ENCODE measurements around the gene CAMTA1.

The CAMTA1 gene

DNA sequence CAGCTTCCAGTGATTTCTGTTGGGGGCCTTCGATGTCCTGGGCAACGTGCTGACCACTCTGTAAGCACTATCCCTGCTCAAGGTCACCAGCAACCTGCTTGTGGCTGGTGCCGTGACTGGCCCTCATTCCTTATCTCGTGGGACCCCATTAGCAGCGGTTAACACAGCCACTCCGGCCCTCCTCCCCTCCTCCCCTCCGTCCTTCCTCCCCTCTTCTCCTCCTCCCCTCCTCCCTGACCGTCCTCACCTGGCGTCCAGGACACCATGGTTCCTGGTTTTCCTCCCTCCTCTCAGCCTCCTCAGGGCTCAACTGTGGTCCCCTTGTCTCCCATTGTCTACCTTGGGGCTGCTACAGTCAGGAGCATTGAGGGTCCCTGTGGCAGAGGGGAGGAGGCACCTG is 157.7 kb downstream of the CAMTA1 start:
- Histone ChIP-seq H3K9ac (ENCODE audit: low read length in 5 of 5) (no peak overlapping the region), H3K36me3 (ENCODE audit: control insufficient read depth in 5 of 5, insufficient read depth in 5 of 5, low read length in 5 of 5) (no peaks in the 10 kb centered on the region), H3K27me3 (ENCODE audit: control insufficient read depth in 5 of 5, insufficient read depth in 4 of 5, low read length in 5 of 5) (peaks cover 0 to 26% (median 13%) of the 10 kb centered on the region in 5 donors), H3K9me3 (ENCODE audit: control insufficient read depth in 5 of 5, low read length in 5 of 5) (no peaks in the 10 kb centered on the region), H3K4me3 (ENCODE audit: low read depth in 1 of 5, low read length in 5 of 5) (no peak overlapping the region), H3K4me1 (ENCODE audit: control insufficient read depth in 5 of 5, insufficient read depth in 5 of 5, low read length in 5 of 5) (peaks cover 0 to 3% (median 0%) of the 10 kb centered on the region in 5 donors), H3K27ac (ENCODE audit: low read depth, low read length) (no peak overlapping the region)

- Histone ChIP-seq H3K4me3 (ENCODE audit: low read depth in 1 of 5, low read length in 5 of 5) (no peak overlapping the region), H3K27me3 (ENCODE audit: control insufficient read depth in 5 of 5, insufficient read depth in 4 of 5, low read length in 5 of 5) (peaks cover 0 to 21% (median 11%) of the 10 kb centered on the region in 5 donors), H3K27ac (ENCODE audit: low read depth, low read length) (no peak overlapping the region), H3K9ac (ENCODE audit: low read length in 5 of 5) (no peak overlapping the region), H3K36me3 (ENCODE audit: control insufficient read depth in 5 of 5, insufficient read depth in 5 of 5, low read length in 5 of 5) (no peaks in the 10 kb centered on the region), H3K9me3 (ENCODE audit: control insufficient read depth in 5 of 5, low read length in 5 of 5) (no peaks in the 10 kb centered on the region), H3K4me1 (ENCODE audit: control insufficient read depth in 5 of 5, insufficient read depth in 5 of 5, low read length in 5 of 5) (no peaks in the 10 kb centered on the region)
These were observed 159.2 kb downstream of the CAMTA1 start for GRCh38 chr1:6944434-6944833.

DNA sequence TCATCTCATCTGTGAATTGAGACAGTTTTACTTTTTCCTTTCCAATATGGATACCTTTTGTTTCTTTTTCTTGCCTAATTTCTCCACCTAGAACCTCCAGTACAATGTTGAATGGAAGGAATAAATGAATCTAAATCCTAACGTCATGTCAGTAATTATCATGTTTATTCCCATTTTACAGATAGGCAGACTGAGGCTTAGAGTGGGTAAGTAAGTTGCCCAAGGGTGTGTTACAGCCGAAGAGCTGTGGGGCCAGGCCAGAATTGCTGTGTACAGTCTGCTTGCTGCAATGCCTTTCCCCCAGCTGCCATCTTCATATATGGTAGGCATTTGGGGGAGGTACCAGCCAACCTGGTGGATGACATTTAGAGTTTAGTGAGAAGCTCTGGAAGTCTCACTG is 162.7 kb downstream of the CAMTA1 start:
- no peak overlapping the region for H3K27ac ChIP-seq (ENCODE audit: low read depth, low read length)
- H3K4me1 ChIP-seq (ENCODE audit: control insufficient read depth in 5 of 5, insufficient read depth in 5 of 5, low read length in 5 of 5) = no peaks in the 10 kb centered on the region
- H3K27me3 ChIP-seq (ENCODE audit: control insufficient read depth in 5 of 5, insufficient read depth in 4 of 5, low read length in 5 of 5) = peaks cover 0 to 13% (median 5%) of the 10 kb centered on the region in 5 donors
- no peak overlapping the region for H3K9ac ChIP-seq (ENCODE audit: low read length in 5 of 5)
- no peak overlapping the region for H3K4me3 ChIP-seq (ENCODE audit: low read depth in 1 of 5, low read length in 5 of 5)
- no peaks in the 10 kb centered on the region for H3K36me3 ChIP-seq (ENCODE audit: control insufficient read depth in 5 of 5, insufficient read depth in 5 of 5, low read length in 5 of 5)
- H3K9me3 ChIP-seq (ENCODE audit: control insufficient read depth in 5 of 5, low read length in 5 of 5) = no peaks in the 10 kb centered on the region

- Histone ChIP-seq H3K36me3 (ENCODE audit: control insufficient read depth in 5 of 5, insufficient read depth in 5 of 5, low read length in 5 of 5) (no peaks in the 10 kb centered on the region), H3K4me1 (ENCODE audit: control insufficient read depth in 5 of 5, insufficient read depth in 5 of 5, low read length in 5 of 5) (peaks cover 0 to 3% (median 0%) of the 10 kb centered on the region in 5 donors), H3K27me3 (ENCODE audit: control insufficient read depth in 5 of 5, insufficient read depth in 4 of 5, low read length in 5 of 5) (peaks cover 0 to 9% (median 3%) of the 10 kb centered on the region in 5 donors), H3K9me3 (ENCODE audit: control insufficient read depth in 5 of 5, low read length in 5 of 5) (no peaks in the 10 kb centered on the region), H3K9ac (ENCODE audit: low read length in 5 of 5) (no peak overlapping the region), H3K27ac (ENCODE audit: low read depth, low read length) (no peak overlapping the region), H3K4me3 (ENCODE audit: low read depth in 1 of 5, low read length in 5 of 5) (no peak overlapping the region)
These were observed 163.2 kb downstream of the CAMTA1 start for GRCh38 chr1:6948416-6948815.

GRCh38 chr1:6948861-6949260 is 163.6 kb downstream of the CAMTA1 start:
- Histone ChIP-seq H3K27ac (ENCODE audit: low read depth, low read length) (no peak overlapping the region), H3K36me3 (ENCODE audit: control insufficient read depth in 5 of 5, insufficient read depth in 5 of 5, low read length in 5 of 5) (no peaks in the 10 kb centered on the region), H3K9me3 (ENCODE audit: control insufficient read depth in 5 of 5, low read length in 5 of 5) (no peaks in the 10 kb centered on the region), H3K4me3 (ENCODE audit: low read depth in 1 of 5, low read length in 5 of 5) (no peak overlapping the region), H3K9ac (ENCODE audit: low read length in 5 of 5) (no peak overlapping the region), H3K4me1 (ENCODE audit: control insufficient read depth in 5 of 5, insufficient read depth in 5 of 5, low read length in 5 of 5) (peaks cover 0 to 3% (median 0%) of the 10 kb centered on the region in 5 donors), H3K27me3 (ENCODE audit: control insufficient read depth in 5 of 5, insufficient read depth in 4 of 5, low read length in 5 of 5) (peaks cover 0 to 9% (median 3%) of the 10 kb centered on the region in 5 donors)

DNA sequence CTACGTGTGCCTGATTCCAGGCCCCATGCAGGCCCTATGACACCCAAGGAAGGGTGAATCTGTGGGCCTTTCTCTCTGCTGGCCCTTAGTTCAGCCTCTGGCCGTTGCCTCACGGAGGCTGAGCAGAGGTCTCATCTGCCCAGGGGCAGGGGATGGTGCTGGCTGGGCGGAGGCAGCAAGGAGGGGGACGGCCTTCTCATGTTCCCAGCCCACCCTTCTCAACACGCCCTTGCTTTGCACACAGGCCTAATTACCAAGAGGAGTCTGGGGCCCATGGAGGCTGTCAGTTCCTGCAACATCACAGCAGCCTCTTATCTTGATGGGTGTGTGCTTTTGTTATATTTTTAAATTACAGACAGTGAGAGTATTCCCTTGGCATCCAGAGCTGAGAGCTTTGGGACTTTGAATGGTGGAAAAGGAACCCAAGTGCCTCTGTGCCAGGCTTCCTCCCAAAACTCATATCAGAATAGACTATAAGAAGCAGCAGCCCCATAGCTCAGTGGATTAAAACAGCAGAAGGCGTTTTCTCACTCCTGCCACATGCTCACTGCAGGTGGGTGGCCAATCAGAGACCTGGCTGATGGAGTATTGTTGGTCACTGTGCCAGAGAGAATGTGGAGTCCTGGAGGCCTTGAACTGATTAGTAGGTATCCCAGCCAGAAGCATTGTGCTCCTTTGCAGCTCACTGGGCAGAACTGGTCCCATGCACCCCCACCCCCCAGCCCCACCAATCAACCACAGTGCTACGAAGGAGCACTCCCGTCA is 164.9 kb downstream of the CAMTA1 start:
- H3K4me1 ChIP-seq (ENCODE audit: control insufficient read depth in 5 of 5, insufficient read depth in 5 of 5, low read length in 5 of 5) = peaks cover 0 to 3% (median 0%) of the 10 kb centered on the region in 5 donors
- peaks cover 0 to 9% (median 3%) of the 10 kb centered on the region in 5 donors for H3K27me3 ChIP-seq (ENCODE audit: control insufficient read depth in 5 of 5, insufficient read depth in 4 of 5, low read length in 5 of 5)
- no peaks in the 10 kb centered on the region for H3K36me3 ChIP-seq (ENCODE audit: control insufficient read depth in 5 of 5, insufficient read depth in 5 of 5, low read length in 5 of 5)
- no peak overlapping the region for H3K27ac ChIP-seq (ENCODE audit: low read depth, low read length)
- no peak overlapping the region for H3K4me3 ChIP-seq (ENCODE audit: low read depth in 1 of 5, low read length in 5 of 5)
- no peak overlapping the region for H3K9ac ChIP-seq (ENCODE audit: low read length in 5 of 5)
- no peaks in the 10 kb centered on the region for H3K9me3 ChIP-seq (ENCODE audit: control insufficient read depth in 5 of 5, low read length in 5 of 5)

- no peak overlapping the region for H3K27ac ChIP-seq (ENCODE audit: low read depth, low read length)
- no peaks in the 10 kb centered on the region for H3K9me3 ChIP-seq (ENCODE audit: control insufficient read depth in 5 of 5, low read length in 5 of 5)
- peaks cover 0 to 15% (median 7%) of the 10 kb centered on the region in 5 donors for H3K27me3 ChIP-seq (ENCODE audit: control insufficient read depth in 5 of 5, insufficient read depth in 4 of 5, low read length in 5 of 5)
- peaks cover 0 to 3% (median 0%) of the 10 kb centered on the region in 5 donors for H3K4me1 ChIP-seq (ENCODE audit: control insufficient read depth in 5 of 5, insufficient read depth in 5 of 5, low read length in 5 of 5)
- H3K36me3 ChIP-seq (ENCODE audit: control insufficient read depth in 5 of 5, insufficient read depth in 5 of 5, low read length in 5 of 5) = no peaks in the 10 kb centered on the region
- no peak overlapping the region for H3K4me3 ChIP-seq (ENCODE audit: low read depth in 1 of 5, low read length in 5 of 5)
- H3K9ac ChIP-seq (ENCODE audit: low read length in 5 of 5) = no peak overlapping the region
These were observed 166.3 kb downstream of the CAMTA1 start for GRCh38 chr1:6951536-6951935.

DNA sequence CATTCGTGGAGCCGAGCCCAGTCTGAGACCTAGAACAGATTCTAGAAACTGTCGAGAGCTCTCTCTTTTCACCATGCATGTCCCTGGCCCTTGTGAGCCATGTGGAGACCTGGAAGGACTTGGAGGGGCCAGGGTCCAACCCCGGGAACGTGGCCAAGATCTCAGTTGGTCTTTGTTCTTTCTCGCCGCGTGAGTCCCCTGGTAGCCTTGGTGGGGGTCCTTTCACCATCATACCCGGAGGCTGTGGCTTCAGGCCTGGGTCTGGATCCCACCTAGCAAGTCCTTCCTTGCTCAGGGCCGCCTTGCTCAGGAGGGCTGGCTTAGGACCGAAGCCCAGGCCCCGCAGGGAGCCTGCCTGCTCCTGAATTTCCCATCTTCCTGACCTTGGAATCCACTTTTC is 168.0 kb downstream of the CAMTA1 start:
- H3K9ac ChIP-seq (ENCODE audit: low read length in 5 of 5) = no peak overlapping the region
- H3K27me3 ChIP-seq (ENCODE audit: control insufficient read depth in 5 of 5, insufficient read depth in 4 of 5, low read length in 5 of 5) = peaks cover 0 to 15% (median 7%) of the 10 kb centered on the region in 5 donors
- no peaks in the 10 kb centered on the region for H3K36me3 ChIP-seq (ENCODE audit: control insufficient read depth in 5 of 5, insufficient read depth in 5 of 5, low read length in 5 of 5)
- H3K4me1 ChIP-seq (ENCODE audit: control insufficient read depth in 5 of 5, insufficient read depth in 5 of 5, low read length in 5 of 5) = peaks cover 0 to 3% (median 0%) of the 10 kb centered on the region in 5 donors
- H3K27ac ChIP-seq (ENCODE audit: low read depth, low read length) = no peak overlapping the region
- no peak overlapping the region for H3K4me3 ChIP-seq (ENCODE audit: low read depth in 1 of 5, low read length in 5 of 5)
- H3K9me3 ChIP-seq (ENCODE audit: control insufficient read depth in 5 of 5, low read length in 5 of 5) = peaks cover 0 to 12% (median 0%) of the 10 kb centered on the region in 5 donors

DNA sequence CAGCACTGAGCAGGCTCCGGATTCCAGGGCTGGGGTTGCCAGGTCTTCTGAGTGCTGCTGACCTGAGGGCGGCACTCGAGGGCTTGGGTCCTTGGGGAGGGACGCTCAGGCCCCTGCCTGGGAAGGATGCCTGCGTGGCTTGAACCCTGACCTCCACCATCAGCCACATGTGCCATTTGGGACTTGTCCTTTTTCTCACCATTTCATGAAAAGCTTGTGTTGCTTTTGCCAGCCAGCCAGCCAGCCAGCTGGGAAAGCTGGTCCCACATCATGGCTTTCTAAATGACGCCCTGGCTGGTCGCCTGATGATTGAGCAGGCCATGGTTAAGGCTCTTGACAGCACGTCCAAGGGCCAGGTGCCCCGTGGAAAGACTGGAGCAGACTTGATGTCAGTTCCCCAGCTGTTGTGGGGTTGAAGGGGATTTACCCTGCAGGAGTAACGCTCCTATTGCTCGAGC is 168.7 kb downstream of the CAMTA1 start:
- H3K9me3 ChIP-seq (ENCODE audit: control insufficient read depth in 5 of 5, low read length in 5 of 5) = peaks cover 0 to 12% (median 0%) of the 10 kb centered on the region in 5 donors
- H3K27ac ChIP-seq (ENCODE audit: low read depth, low read length) = no peak overlapping the region
- H3K4me1 ChIP-seq (ENCODE audit: control insufficient read depth in 5 of 5, insufficient read depth in 5 of 5, low read length in 5 of 5) = peaks cover 0 to 3% (median 0%) of the 10 kb centered on the region in 5 donors
- H3K27me3 ChIP-seq (ENCODE audit: control insufficient read depth in 5 of 5, insufficient read depth in 4 of 5, low read length in 5 of 5) = peaks cover 0 to 15% (median 7%) of the 10 kb centered on the region in 5 donors
- no peak overlapping the region for H3K9ac ChIP-seq (ENCODE audit: low read length in 5 of 5)
- H3K4me3 ChIP-seq (ENCODE audit: low read depth in 1 of 5, low read length in 5 of 5) = no peak overlapping the region
- no peaks in the 10 kb centered on the region for H3K36me3 ChIP-seq (ENCODE audit: control insufficient read depth in 5 of 5, insufficient read depth in 5 of 5, low read length in 5 of 5)

DNA sequence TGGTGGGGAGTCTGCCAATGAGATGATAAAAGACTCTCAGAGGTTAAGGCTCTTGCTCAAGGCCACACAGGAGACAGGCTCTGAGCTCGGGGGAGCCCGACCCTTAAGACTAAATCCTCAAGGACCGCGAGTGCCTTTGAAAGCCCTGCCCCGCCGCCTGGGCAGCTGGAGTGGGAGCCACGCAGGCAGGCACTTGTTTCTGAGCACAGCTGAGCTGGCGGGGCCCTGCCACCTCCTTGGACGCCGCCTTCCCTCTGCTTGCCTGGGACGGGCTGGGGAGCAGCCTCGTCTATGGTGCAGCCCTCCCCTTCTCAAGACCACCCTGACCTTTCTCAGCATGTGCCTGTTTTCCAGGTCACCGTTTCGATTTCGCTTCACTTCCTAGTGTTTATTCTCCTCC is 169.3 kb downstream of the CAMTA1 start:
- Histone ChIP-seq H3K36me3 (ENCODE audit: control insufficient read depth in 5 of 5, insufficient read depth in 5 of 5, low read length in 5 of 5) (no peaks in the 10 kb centered on the region), H3K9me3 (ENCODE audit: control insufficient read depth in 5 of 5, low read length in 5 of 5) (peaks cover 0 to 12% (median 0%) of the 10 kb centered on the region in 5 donors), H3K27me3 (ENCODE audit: control insufficient read depth in 5 of 5, insufficient read depth in 4 of 5, low read length in 5 of 5) (peaks cover 0 to 11% (median 7%) of the 10 kb centered on the region in 5 donors), H3K4me3 (ENCODE audit: low read depth in 1 of 5, low read length in 5 of 5) (no peak overlapping the region), H3K27ac (ENCODE audit: low read depth, low read length) (no peak overlapping the region), H3K9ac (ENCODE audit: low read length in 5 of 5) (no peak overlapping the region), H3K4me1 (ENCODE audit: control insufficient read depth in 5 of 5, insufficient read depth in 5 of 5, low read length in 5 of 5) (peaks cover 0 to 3% (median 0%) of the 10 kb centered on the region in 5 donors)

Data from subcutaneous abdominal adipose tissue (tissue), 5 donors.